ENCODE results near the gene TEX30. TPM values are rescaled to one million over a fixed set of nuclear protein-coding genes. Genes with fewer than 3 reads are reported as not detected.
A peak's percentile ranks its signal among the peaks of the same experiment; 100 is the strongest.

Gene TEX30
- total RNA-seq (2012; rRNA removed), result 8.1 and 15.3 TPM in 2 replicates
- 9.3 and 10.4 TPM in 2 replicates for polyA plus RNA-seq (2012; rRNA removed)
- 1.4 and 2.2 TPM in 2 replicates for polyA plus RNA-seq (2012; cell fraction: cytosol; rRNA removed)
- polyA plus RNA-seq (2012; cell fraction: nucleus; rRNA removed; ENCODE audit: low replicate concordance), result 0.69 and 5.0 TPM in 2 replicates
- percentile 54 among the genes with signal in this experiment for Bru-seq, nascent RNA
- percentile 56 among the genes with signal in this experiment for BruChase-seq, experiment 1, labeled RNA remaining after a 6-hour chase
- BruChase-seq, experiment 2, labeled RNA remaining after a 2-hour chase, result percentile 62 among the genes with signal in this experiment
- long read RNA-seq, transcript TEX30-206 (6 exons, 1,165 nt), result major isoform, 6 of 10 reads
- long read RNA-seq, partial matches to known transcripts, result 0 of 10 reads
- long read RNA-seq, other reads (novel, unspliced or antisense), result 1 of 10 reads

- ChIA-PET CTCF (interaction anchor here (1.3 kb wide), 1 partner anchor 27 kb away, joined by 3 read pairs; no protein-coding TSS in a partner anchor), POLR2A (ENCODE audit: unreplicated experiment) (interaction anchor here (0.6 kb wide), 1 partner anchor 43 kb away, joined by 8 read pairs; no protein-coding TSS in a partner anchor)
- peak within 1 kb of the TSS; percentile 84 for H3K9ac ChIP-seq (ENCODE audit: low read depth, low read length)
- H3K27me3 ChIP-seq (ENCODE audit: control insufficient read depth, insufficient read depth, low read length), result no peaks in the 10 kb centered on the region
- H2AFZ ChIP-seq (replicated peaks; ENCODE audit: low read length, poor library complexity), result peak within 1 kb of the TSS; percentile 100
- H3K14ac ChIP-seq (replicated peaks; ENCODE audit: low read depth, low read length), result peak within 1 kb of the TSS; percentile 98
- H2BK120ac ChIP-seq (ENCODE audit: low read depth, low read length), result 0 out of 2 replicates have a peak within 1 kb of the TSS, but pooled peaks have one; percentile 5
- no peak within 1 kb of the TSS for H2BK15ac ChIP-seq (ENCODE audit: low read depth, low read length)
- peak within 1 kb of the TSS; percentile 43 for H2AK5ac ChIP-seq (ENCODE audit: low read depth, low read length)
- peak within 1 kb of the TSS; percentile 94 for H3K56ac ChIP-seq (ENCODE audit: extremely low read depth, insufficient read depth, low read length)
- DNase-seq (peak; percentile 76), ATAC-seq (ENCODE audit: low read depth) (peak; percentile 97)
- peaks cover 4% of the 10 kb centered on the region; the same call in 1 of the 2 replicates for H3K9me1 ChIP-seq (ENCODE audit: insufficient read depth, low read length)
- H3K4me3 ChIP-seq (ENCODE audit: insufficient read depth, low read depth, low read length), result peak within 1 kb of the TSS; percentile 76
- peak within 1 kb of the TSS; percentile 93 for H2AK9ac ChIP-seq (replicated peaks; ENCODE audit: low read depth, low read length, poor library complexity)
- in situ Hi-C loops (cut with MboI; ENCODE audit: low sequenced_read_pairs) (no loop called here), dilution Hi-C loops (cut with HindIII; ENCODE audit: low sequenced_read_pairs, unreplicated experiment) (no loop called here), intact Hi-C loops (cut with micrococcal nuclease) (loop anchor here (1.0 to 5.0 kb wide), 5 partner anchors 66 to 193 kb away; partner anchors contain the start of gene ERCC5)
- 0% methylated on average over 23 of the region's 85 CpGs; no CpG with 5 or more reads in 1 of the 2 experiments for WGBS, 2 experiments (ENCODE audit: extremely low coverage in 2 of 2, insufficient read length in 1 of 2)
- H2BK20ac ChIP-seq (ENCODE audit: low read depth, low read length), result no peak within 1 kb of the TSS
- peak within 1 kb of the TSS; percentile 66 for H4K91ac ChIP-seq (ENCODE audit: insufficient read depth, low read depth, low read length)
- H4K8ac ChIP-seq (ENCODE audit: low read depth in 2 of 2, low read length in 2 of 2), result peak within 1 kb of the TSS; percentile 99
- BruUV-seq (replicated peaks), result no TSS peak
- peak within 1 kb of the TSS; percentile 97 for H3K23ac ChIP-seq (ENCODE audit: low read depth, low read length)
- H3K4me2 ChIP-seq (ENCODE audit: low read depth, low read length), result peak within 1 kb of the TSS; percentile 72
- H3K36me3 ChIP-seq (ENCODE audit: control insufficient read depth, insufficient read depth, low read length), result no peaks in the 10 kb centered on the region
- peak within 1 kb of the TSS; percentile 85 for H3K27ac ChIP-seq (ENCODE audit: insufficient read depth, low read length)
- no peaks in the 10 kb centered on the region for H3K9me3 ChIP-seq (ENCODE audit: control insufficient read depth, insufficient read depth, low read length)
- no peaks in the 10 kb centered on the region; the same call in 1 of the 2 replicates for H4K20me1 ChIP-seq (ENCODE audit: insufficient read depth, low read length)
- H2BK5ac ChIP-seq (ENCODE audit: low read depth, low read length, poor library complexity, severe bottlenecking), result peak within 1 kb of the TSS; percentile 75
- peaks cover 13 to 26% of the 10 kb centered on the region in 2 experiments for H3K79me1 ChIP-seq (ENCODE audit: low read depth in 1 of 2, low read length in 2 of 2)
- H3K4ac ChIP-seq (ENCODE audit: low read depth, low read length), result peak within 1 kb of the TSS; percentile 98
- H3K18ac ChIP-seq (ENCODE audit: low read depth, low read length), result peak within 1 kb of the TSS; percentile 35; the same call in 1 of the 2 replicates
- peak within 1 kb of the TSS; percentile 76 for H4K5ac ChIP-seq (ENCODE audit: low read depth, low read length)
- H3K4me1 ChIP-seq (ENCODE audit: control insufficient read depth, insufficient read depth, low read length), result peaks cover 2% of the 10 kb centered on the region; the same call in 1 of the 2 replicates
- TF ChIP-seq MAFK (IDR thresholded peaks at IDR 0.05; ENCODE audit: low read depth, low read length), result no peak
- no peak for TF ChIP-seq RFX5 (IDR thresholded peaks at IDR 0.05; ENCODE audit: low read depth, low read length)
- TF ChIP-seq ELK1 (IDR thresholded peaks at IDR 0.05; ENCODE audit: borderline replicate concordance, low read depth, low read length), result no peak
- TF ChIP-seq SMC3 (IDR thresholded peaks at IDR 0.05; ENCODE audit: low read depth, low read length), result no peak
- TF ChIP-seq MAZ (IDR thresholded peaks at IDR 0.05; ENCODE audit: borderline replicate concordance, low read depth, low read length), result no peak
- peak; percentile 38; the same call in 1 of the 2 replicates for TF ChIP-seq CEBPB (IDR thresholded peaks at IDR 0.05; ENCODE audit: low read depth, low read length)
- no peak for TF ChIP-seq BHLHE40 (IDR thresholded peaks at IDR 0.05; ENCODE audit: low read depth, low read length)
- no peak for TF ChIP-seq CTCF (conservative IDR thresholded peaks at IDR 0.05; ENCODE audit: low read depth, low read length)
- no peak for TF ChIP-seq CHD1 (IDR thresholded peaks at IDR 0.05; ENCODE audit: low read depth, low read length)
- no peak for TF ChIP-seq RCOR1 (IDR thresholded peaks at IDR 0.05; ENCODE audit: insufficient replicate concordance, low read length)
- TF ChIP-seq FOS (IDR thresholded peaks at IDR 0.05; ENCODE audit: low read depth, low read length), result no peak
- 0 out of 2 replicates have a peak, but pooled peaks have one; percentile 2 for TF ChIP-seq RAD21 (IDR thresholded peaks at IDR 0.05; ENCODE audit: low read length)
Observed at GRCh38 chr13:102773441-102774213, at the start of gene TEX30. TSS of gene TEX30 (minus strand) at chr13:102773786. CDS start at chr13:102770026, 3,760 bp downstream.
